Measurements from ENCODE around the gene LSM7. TPM values are rescaled to one million over a fixed set of nuclear protein-coding genes. Genes with fewer than 3 reads are reported as not detected.

LSM7 gene
- total RNA-seq, 4 donors from 2014 or later: 51.8 to 95.7 (median 71.9) TPM

GRCh38 chr19:2330632-2331284, 2.4 kb upstream of the LSM7 start:
- no peak for TF ChIP-seq CTCF (IDR thresholded peaks at IDR 0.05; ENCODE audit: low read depth)

- no peak for TF ChIP-seq CTCF (IDR thresholded peaks at IDR 0.05; ENCODE audit: low read depth)
Observed at GRCh38 chr19:2330255-2330631, 1.9 kb upstream of the LSM7 start.

GRCh38 chr19:2329501-2329916, 1.1 kb upstream of the LSM7 start:
- no peak for TF ChIP-seq CTCF (IDR thresholded peaks at IDR 0.05; ENCODE audit: low read depth)

- TF ChIP-seq CTCF (IDR thresholded peaks at IDR 0.05; ENCODE audit: low read depth): no peak
Observed at GRCh38 chr19:2329149-2329478, 728 bp upstream of the LSM7 start.

GRCh38 chr19:2327773-2328400, 499 bp downstream of the LSM7 start:
- TF ChIP-seq CTCF (IDR thresholded peaks at IDR 0.05; ENCODE audit: low read depth): no peak

- TF ChIP-seq CTCF (IDR thresholded peaks at IDR 0.05; ENCODE audit: low read depth): no peak
Observed at GRCh38 chr19:2326699-2327360, 1.6 kb downstream of the LSM7 start.

- no peak for TF ChIP-seq CTCF (IDR thresholded peaks at IDR 0.05; ENCODE audit: low read depth)
Observed at GRCh38 chr19:2325281-2326046, 2.9 kb downstream of the LSM7 start.

Measured in subcutaneous adipose tissue (tissue), 4 donors.